BE2C (cell line): ENCODE results near the gene MCC.

Experiments used
- DNase-seq: peaks from one replicate; pipeline ENCODE4 v3.0.0-alpha.2; 2020
- H3K27me3 ChIP-seq: fragments of 250-450 bp; sonication (Bioruptor Pico); 2 replicates; pipeline ENCODE4 v1.5.1; 2020; ENCODE audit warnings: mild to moderate bottlenecking
- H3K36me3 ChIP-seq: fragments of 250-450 bp; sonication (Bioruptor Pico); 2 replicates; pipeline ENCODE4 v1.5.1; 2020; ENCODE audit warnings: mild to moderate bottlenecking
- H3K4me1 ChIP-seq: fragments of 250-450 bp; sonication (Bioruptor Pico); 2 replicates; pipeline ENCODE4 v1.5.1; 2020
- H3K4me3 ChIP-seq: 2 replicates; pipeline ENCODE4 v1.5.1; 2011; ENCODE audit warnings: low read depth, low read length
- H3K9me3 ChIP-seq: fragments of 250-450 bp; sonication (Bioruptor Pico); 2 replicates; pipeline ENCODE4 v1.5.1; 2020
- TF ChIP-seq, protein P1 (sequence below): IDR thresholded peaks from 2 replicates; pipeline ENCODE4 v1.5.1; 2012; ENCODE audit warnings: mild to moderate bottlenecking, low read depth, low read length

The MCC gene

DNA sequence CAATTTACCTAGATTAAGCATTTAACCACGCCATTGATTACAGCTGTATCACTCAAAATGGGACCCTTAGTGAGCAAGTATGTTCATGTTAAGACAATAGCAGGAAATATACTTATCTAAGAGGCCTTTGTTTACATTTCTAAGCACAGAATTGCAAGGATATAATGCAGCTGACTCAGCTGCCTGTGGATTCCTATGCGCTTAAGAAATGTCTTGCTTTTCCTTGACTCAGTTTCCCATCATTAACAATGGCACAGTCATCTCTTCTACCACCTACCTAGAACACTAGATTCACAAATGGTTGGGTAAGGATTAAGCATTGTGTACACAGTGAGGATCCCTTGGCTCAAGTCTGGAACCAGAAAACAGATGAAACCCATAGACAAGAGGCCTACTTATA, 217.2 kb downstream of the MCC start:
- Histone ChIP-seq H3K9me3 (no peaks in the 10 kb centered on the region), H3K4me3 (no peak overlapping the region), H3K27me3 (no peaks in the 10 kb centered on the region), H3K36me3 (no peaks in the 10 kb centered on the region; the same call in 1 of the 2 replicates), H3K4me1 (peaks cover 52% of the 10 kb centered on the region)
- DNase-seq = no peak
- TF ChIP-seq, protein P1, sequence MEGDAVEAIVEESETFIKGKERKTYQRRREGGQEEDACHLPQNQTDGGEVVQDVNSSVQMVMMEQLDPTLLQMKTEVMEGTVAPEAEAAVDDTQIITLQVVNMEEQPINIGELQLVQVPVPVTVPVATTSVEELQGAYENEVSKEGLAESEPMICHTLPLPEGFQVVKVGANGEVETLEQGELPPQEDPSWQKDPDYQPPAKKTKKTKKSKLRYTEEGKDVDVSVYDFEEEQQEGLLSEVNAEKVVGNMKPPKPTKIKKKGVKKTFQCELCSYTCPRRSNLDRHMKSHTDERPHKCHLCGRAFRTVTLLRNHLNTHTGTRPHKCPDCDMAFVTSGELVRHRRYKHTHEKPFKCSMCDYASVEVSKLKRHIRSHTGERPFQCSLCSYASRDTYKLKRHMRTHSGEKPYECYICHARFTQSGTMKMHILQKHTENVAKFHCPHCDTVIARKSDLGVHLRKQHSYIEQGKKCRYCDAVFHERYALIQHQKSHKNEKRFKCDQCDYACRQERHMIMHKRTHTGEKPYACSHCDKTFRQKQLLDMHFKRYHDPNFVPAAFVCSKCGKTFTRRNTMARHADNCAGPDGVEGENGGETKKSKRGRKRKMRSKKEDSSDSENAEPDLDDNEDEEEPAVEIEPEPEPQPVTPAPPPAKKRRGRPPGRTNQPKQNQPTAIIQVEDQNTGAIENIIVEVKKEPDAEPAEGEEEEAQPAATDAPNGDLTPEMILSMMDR = no peak

DNA sequence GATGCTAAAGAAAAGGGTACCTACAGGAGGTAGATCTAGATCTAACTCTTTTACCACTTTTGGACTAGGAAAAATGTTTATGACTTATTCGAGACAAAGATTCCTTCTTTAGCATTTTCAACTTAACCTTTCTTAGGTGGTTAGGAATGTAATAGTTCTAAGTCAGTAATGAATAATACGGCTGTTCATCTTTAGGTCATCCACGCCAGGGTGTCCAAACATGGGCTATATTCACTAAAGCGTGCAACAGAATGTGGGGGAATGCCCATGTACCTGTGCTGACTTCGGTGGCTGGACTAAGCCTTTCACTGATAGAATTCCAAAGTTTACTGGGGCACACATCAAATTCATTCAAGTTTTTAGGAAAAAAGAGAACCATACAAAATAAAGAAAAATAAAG, 218.2 kb downstream of the MCC start:
- Histone ChIP-seq H3K27me3 (no peaks in the 10 kb centered on the region), H3K4me1 (peaks cover 47% of the 10 kb centered on the region), H3K9me3 (no peaks in the 10 kb centered on the region), H3K4me3 (no peak overlapping the region), H3K36me3 (no peaks in the 10 kb centered on the region; the same call in 1 of the 2 replicates)
- DNase-seq = no peak
- TF ChIP-seq, protein P1 = no peak

DNA sequence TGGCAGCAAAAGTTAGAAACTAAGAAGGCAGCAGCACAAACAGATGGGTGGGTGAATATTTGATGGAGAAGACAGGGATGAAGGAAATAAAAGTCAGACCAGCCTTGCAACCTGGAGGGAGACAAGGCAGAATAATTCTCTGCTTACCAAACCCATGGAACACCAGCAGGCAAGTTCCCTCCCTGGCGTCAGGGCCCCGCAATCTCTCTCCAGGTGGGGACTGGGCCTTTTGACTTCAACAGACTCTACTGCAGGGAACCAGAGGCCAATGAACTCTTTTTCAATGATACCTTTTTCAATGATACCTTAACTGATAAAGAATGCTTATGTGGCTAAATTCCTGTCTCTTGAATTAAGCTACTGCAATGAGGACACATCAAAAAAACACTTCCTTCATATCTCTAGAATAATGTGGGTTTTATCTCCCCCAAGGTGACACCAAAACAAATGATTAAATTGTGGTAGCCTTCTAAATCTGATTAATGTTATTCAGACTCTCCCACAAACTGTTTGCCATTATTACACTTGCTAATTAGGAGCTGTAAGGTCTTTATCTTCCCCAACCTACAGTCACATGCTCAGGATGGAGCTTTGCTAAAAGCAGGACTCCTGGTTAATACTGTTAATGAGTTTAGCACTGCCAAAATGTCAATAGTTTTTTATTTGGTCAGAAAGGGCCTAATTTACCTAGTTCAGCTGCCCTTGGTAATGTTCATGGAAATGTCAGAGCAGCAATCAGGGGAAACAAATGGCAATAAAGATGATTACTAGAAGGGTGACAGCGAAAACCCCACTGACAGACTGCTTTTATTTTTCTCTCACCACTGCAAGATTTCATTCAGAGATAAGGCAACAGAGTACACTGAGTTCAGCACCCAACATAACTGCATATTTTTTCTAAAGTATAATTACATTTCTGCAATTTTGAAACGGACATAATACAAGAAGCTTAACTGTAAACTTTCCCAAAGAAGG, 218.9 kb downstream of the MCC start:
- no peak overlapping the region for H3K4me3 ChIP-seq
- no peak for DNase-seq

DNA sequence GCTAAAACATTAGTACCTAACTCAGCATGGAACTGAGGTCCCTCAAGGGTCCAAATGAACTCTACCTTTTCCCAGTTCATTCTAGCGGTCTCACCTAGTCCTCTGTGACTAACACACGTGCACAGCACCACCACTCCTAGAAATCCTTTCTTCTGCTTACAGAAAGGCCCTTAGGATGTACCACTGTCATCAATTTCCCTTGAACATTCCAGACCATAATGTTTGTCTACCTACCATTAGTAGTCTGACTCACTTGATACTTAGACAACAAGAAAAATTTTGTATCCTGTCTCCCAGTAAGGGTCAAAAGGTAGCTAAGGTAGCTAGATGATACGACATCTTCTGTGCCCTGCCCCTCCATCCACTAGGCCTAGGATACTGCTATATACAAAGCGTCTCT, 220.0 kb downstream of the MCC start:
- Histone ChIP-seq H3K27me3 (no peaks in the 10 kb centered on the region), H3K4me1 (peaks cover 50% of the 10 kb centered on the region), H3K36me3 (no peaks in the 10 kb centered on the region; the same call in 1 of the 2 replicates), H3K9me3 (no peaks in the 10 kb centered on the region), H3K4me3 (no peak overlapping the region)
- TF ChIP-seq, protein P1 = no peak
- no peak for DNase-seq

More for the DNA sequence above, 218.9 kb downstream of the MCC start:
- Histone ChIP-seq H3K9me3 (no peaks in the 10 kb centered on the region), H3K36me3 (no peaks in the 10 kb centered on the region; the same call in 1 of the 2 replicates), H3K4me1 (peaks cover 49% of the 10 kb centered on the region), H3K27me3 (no peaks in the 10 kb centered on the region)
- TF ChIP-seq, protein P1 = no peak

DNA sequence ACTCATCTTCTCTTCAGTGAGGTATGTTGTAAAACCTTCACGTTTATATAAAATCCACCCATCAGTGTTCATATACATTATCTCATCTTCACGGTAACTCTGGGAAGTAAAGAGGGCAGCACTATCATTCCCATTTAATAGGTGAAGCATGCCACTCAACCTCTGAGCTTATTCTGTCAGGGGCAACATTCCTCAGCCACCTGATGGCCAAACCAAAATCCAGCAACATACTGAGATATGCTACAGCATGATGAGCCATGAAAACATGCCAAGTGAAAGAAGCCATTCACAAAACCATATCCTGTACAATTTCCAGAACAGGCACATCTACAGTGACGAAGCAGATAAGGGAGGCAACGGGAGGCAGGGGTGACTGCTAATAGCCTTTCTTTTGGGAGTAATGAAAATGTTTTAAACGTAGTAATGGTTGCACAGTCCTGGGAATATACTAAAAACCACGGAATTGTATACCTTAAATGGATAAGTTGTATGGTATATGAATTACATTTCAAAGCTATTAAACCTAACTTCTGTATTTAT, 220.8 kb downstream of the MCC start:
- DNase-seq = peak; percentile 52
- no peaks in the 10 kb centered on the region for H3K27me3 ChIP-seq
- H3K9me3 ChIP-seq = no peaks in the 10 kb centered on the region
- peaks cover 50% of the 10 kb centered on the region for H3K4me1 ChIP-seq
- no peaks in the 10 kb centered on the region; the same call in 1 of the 2 replicates for H3K36me3 ChIP-seq
- TF ChIP-seq, protein P1 = peak; percentile 17; the same call in 1 of the 2 replicates
- H3K4me3 ChIP-seq = peak overlapping the region; percentile 2; the same call in 1 of the 2 replicates

DNA sequence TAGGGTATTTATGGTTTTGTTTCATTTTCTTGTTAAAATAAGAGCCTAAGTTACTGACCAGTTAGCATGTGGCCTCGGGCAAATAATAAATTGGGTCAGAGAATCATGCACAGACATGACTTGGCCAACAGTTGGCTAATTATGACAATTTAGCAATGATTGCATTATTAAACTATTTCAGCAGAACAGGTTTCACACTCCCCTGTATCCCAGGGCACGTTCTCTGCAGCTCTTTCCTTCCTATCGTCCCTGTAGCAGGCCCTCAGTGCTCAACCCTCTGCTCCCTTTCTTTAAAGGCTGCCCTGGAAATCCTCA, 221.4 kb downstream of the MCC start:
- H3K9me3 ChIP-seq = no peaks in the 10 kb centered on the region
- H3K4me3 ChIP-seq = no peak overlapping the region; the same call in 1 of the 2 replicates
- no peaks in the 10 kb centered on the region for H3K27me3 ChIP-seq
- DNase-seq = peak; percentile 32
- TF ChIP-seq, protein P1 = no peak
- peaks cover 48% of the 10 kb centered on the region for H3K4me1 ChIP-seq
- no peaks in the 10 kb centered on the region; the same call in 1 of the 2 replicates for H3K36me3 ChIP-seq
